Activated T-helper 1 cell treated with anti-CD3 and anti-CD28 coated beads, Interleukin-2, amount 50 U/mL, for 16 hours (primary cell): ENCODE measurements around the gene HBZ.
"Not testable (repeated sequence)": the region's sequence is repeated elsewhere in the genome, so short reads cannot be mapped to it uniquely, and the experiment has no call there.

ENCODE experiments used
- DNase-seq, 2 donors: peaks; one replicate each; pipeline ENCODE4 v3.0.0-alpha.2; 2020; ENCODE audit warnings: low read depth in 1 of 2, low spot score in 1 of 2

HBZ gene

DNA sequence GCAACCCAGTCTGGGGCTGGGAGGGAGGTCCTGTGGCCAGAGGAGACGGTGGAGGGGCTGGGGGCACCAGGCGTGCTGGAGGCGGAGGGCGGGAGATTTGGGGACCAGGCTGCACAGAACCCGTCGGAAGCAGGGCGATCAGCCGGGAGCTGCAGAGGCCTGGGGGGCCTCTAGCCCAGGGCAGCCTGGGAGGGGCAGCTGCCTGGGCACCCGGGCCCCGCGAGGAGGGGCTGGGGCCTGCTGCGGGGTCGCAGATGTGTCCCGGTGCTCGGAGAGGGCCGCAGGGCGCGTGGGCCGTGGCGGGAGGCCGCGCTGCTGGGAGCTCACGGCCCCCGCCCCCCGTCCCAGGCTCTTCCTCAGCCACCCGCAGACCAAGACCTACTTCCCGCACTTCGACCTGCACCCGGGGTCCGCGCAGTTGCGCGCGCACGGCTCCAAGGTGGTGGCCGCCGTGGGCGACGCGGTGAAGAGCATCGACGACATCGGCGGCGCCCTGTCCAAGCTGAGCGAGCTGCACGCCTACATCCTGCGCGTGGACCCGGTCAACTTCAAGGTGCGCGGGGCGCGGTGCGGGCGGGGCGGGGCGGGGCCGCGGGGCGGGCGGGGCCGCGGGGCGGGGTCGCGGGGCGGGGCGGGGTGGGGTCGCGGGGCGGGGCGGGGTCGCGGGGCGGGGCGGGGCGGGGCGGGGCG is 11.8 kb downstream of the HBZ start:
- DNase-seq, result not testable (repeated sequence)

DNA sequence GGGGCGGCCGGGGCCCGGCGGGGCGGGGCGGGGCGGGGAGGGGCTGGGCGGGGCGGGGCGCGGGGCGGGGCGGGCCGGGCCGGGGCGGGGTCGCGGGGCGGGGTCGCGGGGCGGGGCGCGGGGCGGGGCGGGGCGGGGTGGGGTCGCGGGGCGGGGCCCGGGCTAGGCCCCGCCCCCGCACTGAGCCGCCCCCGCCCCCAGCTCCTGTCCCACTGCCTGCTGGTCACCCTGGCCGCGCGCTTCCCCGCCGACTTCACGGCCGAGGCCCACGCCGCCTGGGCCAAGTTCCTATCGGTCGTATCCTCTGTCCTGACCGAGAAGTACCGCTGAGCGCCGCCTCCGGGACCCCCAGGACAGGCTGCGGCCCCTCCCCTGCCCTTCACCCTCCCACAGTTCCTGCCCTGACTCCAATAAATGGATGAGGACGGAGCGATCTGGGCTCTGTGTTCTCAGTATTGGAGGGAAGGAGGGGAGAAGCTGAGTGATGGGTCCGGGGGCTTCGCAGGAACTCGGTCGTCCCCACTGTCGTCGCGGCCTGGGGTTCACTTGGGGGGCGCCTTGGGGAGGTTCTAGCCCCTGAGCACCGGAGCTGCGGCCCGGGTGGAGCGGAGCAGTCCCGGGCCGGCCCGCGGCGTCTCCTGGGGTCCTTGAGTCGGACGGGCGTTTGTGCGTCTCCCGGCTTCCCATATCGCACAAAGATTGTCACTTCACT is 12.5 kb downstream of the HBZ start:
- DNase-seq, result no peak

DNA sequence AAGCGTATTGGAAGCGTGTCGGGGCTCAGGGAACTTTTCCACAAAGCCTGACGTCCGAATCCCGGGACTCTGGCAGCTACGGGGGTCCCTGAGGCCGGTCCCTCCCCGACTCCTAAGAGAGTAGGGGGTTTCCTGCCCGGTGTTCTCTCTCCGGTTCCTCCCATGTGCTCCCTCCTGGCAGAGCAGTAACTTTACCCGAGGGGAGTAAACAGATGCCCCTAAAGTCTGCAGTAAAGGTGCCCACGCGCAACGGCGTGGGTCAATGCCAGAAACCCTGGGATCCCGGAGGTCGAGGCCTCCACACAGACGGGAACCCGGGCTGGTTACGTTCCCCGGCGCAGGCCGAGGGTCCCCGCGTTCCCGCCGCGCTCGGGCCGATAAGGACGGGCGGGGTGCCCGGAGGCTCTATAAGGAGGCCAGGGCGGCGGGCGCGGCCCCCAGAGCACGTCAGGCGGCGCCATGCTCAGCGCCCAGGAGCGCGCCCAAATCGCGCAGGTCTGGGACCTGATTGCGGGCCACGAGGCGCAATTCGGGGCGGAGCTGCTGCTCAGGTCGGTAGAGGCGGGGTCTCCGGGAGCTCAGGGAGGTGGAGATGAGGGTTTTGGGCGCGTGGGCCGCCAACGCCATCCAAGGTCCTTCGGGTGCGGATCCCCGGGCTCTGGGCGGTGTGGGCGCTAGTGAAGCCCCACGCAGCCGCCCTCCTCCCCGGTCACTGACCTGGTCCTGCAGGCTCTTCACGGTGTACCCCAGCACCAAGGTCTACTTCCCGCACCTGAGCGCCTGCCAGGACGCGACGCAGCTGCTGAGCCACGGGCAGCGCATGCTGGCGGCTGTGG is 13.3 kb downstream of the HBZ start, which contains the start of gene HBM:
Gene HBM (plus strand): TSS at position 440 of the 836 bp plus-strand sequence. CDS start 20 bp downstream, at position 460.
- no peak for DNase-seq

DNA sequence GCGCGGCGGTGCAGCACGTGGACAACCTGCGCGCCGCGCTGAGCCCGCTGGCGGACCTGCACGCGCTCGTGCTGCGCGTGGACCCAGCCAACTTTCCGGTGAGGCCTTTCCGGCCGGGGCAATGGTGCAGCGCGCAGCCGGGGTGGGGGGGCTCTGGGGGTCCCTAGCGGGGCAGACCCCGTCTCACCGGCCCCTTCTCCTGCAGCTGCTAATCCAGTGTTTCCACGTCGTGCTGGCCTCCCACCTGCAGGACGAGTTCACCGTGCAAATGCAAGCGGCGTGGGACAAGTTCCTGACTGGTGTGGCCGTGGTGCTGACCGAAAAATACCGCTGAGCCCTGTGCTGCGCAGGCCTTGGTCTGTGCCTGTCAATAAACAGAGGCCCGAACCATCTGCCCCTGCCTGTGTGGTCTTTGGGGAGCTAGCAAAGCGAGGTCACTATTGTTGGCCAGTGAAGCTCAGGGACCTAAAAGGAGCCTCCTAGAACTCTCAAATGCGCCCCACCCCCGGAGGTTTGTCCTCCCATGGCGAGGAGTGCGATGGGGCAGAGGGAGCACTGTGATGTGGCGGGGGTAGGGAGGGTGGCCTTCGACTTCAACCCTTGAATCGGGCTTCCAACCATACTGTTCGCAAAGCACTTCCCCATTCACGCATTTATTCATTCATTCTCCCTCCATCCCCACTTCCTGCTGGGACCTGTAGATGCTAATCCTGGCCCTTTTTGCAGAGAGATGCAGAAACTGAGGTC is 14.1 kb downstream of the HBZ start:
- no peak for DNase-seq

DNA sequence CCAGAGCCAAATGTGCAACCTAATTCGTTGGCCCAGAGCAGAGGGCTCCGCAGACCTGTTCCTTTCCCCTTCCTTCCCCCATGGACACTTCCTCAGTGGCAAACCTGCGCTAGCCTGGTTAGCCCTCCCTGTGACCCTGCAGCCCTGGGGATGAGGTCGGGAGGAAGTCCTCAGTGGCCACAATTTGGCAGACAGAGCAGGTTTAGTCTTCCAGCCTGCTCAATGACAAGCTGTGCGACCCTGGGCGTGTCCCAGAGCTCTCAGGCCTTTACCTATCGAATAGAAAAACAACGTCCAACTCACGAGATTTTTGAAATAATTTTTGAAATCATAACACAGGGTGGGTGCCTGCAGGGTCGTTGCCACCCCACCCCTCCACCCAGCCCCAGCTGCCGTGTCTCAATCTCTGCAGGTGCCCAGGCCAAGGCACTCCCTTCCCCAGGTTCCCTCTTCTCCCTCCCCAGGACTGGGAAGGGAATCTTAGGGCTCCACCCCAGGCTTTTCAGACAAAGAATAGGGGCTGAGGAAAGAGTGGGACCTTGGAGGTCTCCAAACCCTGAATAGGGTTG is 14.8 kb downstream of the HBZ start:
- no peak for DNase-seq

GRCh38 chr16:168424-168823 is 16.0 kb downstream of the HBZ start:
- DNase-seq, result no peak

GRCh38 chr16:169014-169413 is 16.6 kb downstream of the HBZ start:
- no peak for DNase-seq

- DNase-seq, result not testable (repeated sequence)
These were observed 17.7 kb downstream of the HBZ start for GRCh38 chr16:170088-170507.

DNA sequence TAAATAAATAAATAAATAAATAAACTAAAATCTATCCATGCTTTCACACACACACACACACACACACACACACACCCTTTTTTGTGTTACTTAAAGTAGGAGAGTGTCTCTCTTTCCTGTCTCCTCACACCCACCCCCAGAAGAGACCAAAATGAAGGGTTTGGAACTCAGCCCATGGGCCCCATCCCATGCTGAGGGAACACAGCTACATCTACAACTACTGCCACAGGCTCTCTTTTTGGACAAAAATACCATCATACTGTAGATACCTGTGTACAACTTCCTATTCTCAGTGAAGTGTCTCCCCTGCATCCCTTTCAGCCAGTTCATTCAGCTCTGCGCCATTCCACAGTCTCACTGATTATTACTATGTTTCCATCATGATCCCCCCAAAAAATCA is 18.3 kb downstream of the HBZ start:
- no peak for DNase-seq

GRCh38 chr16:172374-172941 is 20.0 kb downstream of the HBZ start, which contains the start of gene HBA2:
Gene HBA2 (plus strand): TSS chr16:172876. CDS start chr16:172913, 37 bp downstream.
- DNase-seq, result not testable (repeated sequence)

- not testable (repeated sequence) for DNase-seq
These were observed 20.9 kb downstream of the HBZ start for GRCh38 chr16:173211-173854.

DNA sequence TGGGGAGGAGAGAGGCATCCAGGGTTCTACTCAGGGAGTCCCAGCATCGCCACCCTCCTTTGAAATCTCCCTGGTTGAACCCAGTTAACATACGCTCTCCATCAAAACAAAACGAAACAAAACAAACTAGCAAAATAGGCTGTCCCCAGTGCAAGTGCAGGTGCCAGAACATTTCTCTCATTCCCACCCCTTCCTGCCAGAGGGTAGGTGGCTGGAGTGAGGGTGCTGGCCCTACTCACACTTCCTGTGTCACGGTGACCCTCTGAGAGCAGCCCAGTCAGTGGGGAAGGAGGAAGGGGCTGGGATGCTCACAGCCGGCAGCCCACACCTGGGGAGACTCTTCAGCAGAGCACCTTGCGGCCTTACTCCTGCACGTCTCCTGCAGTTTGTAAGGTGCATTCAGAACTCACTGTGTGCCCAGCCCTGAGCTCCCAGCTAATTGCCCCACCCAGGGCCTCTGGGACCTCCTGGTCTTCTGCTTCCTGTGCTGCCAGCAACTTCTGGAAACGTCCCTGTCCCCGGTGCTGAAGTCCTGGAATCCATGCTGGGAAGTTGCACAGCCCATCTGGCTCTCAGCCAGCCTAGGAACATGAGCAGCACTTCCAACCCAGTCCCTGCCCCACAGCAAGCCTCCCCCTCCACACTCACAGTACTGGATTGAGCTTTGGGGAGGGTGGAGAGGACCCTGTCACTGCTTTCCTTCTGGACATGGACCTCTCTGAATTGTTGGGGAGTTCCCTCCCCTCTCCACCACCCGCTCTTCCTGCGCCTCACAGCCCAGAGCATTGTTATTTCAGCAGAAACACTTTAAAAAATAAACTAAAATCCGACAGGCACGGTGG is 21.7 kb downstream of the HBZ start:
- not testable (repeated sequence) for DNase-seq

GRCh38 chr16:175011-175949 is 22.8 kb downstream of the HBZ start:
- DNase-seq, result no peak

DNA sequence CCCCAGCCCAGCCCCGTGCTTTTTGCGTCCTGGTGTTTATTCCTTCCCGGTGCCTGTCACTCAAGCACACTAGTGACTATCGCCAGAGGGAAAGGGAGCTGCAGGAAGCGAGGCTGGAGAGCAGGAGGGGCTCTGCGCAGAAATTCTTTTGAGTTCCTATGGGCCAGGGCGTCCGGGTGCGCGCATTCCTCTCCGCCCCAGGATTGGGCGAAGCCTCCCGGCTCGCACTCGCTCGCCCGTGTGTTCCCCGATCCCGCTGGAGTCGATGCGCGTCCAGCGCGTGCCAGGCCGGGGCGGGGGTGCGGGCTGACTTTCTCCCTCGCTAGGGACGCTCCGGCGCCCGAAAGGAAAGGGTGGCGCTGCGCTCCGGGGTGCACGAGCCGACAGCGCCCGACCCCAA is 23.6 kb downstream of the HBZ start:
- not testable (repeated sequence) for DNase-seq

GRCh38 chr16:176477-177382 is 24.3 kb downstream of the HBZ start, which contains the start of gene HBA1:
Gene HBA1 (plus strand): TSS chr16:176680. CDS start chr16:176717, 37 bp downstream.
- not testable (repeated sequence) for DNase-seq

DNA sequence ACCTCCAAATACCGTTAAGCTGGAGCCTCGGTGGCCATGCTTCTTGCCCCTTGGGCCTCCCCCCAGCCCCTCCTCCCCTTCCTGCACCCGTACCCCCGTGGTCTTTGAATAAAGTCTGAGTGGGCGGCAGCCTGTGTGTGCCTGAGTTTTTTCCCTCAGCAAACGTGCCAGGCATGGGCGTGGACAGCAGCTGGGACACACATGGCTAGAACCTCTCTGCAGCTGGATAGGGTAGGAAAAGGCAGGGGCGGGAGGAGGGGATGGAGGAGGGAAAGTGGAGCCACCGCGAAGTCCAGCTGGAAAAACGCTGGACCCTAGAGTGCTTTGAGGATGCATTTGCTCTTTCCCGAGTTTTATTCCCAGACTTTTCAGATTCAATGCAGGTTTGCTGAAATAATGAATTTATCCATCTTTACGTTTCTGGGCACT is 25.0 kb downstream of the HBZ start:
- no peak for DNase-seq
